Measurements from ENCODE around the gene STRADA. TPM values are rescaled to one million over a fixed set of nuclear protein-coding genes. Genes with fewer than 3 reads are reported as not detected.

STRADA gene
- total and polyA plus RNA-seq, 8 donors, result 28.1 to 87.5 (median 80.6) TPM

DNA sequence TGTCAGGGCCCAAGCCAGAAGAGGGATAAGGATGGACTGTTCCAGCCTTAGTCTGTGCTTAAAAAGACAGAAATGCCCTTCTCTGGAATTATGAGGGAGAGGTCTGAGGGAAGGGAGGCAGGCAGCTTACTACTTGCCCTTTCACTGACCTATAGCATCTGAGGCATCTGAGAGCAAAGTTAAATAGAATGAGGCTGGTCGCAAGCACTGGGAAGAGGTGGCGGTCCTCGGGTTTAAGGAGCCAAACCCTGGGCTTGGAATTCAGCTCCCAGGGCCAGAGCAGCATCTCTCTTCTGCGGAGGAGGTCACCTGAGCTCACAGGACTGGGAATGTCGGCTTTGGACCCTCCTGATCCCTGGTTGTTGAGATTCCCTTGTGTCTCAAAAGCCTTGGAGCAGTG, 38.6 kb downstream of the STRADA start:
- Histone ChIP-seq H3K36me3 (peaks cover 0 to 47% of the 10 kb centered on the region in 2 donors), H3K9me3 (no peaks in the 10 kb centered on the region), H3K27ac (peak overlapping the region in 1 of 2 donors; percentile 89), H3K27me3 (no peaks in the 10 kb centered on the region), H3K4me1 (peaks cover 0 to 62% of the 10 kb centered on the region in 2 donors), H3K4me3 (no peak overlapping the region)
- TF ChIP-seq, protein P1, sequence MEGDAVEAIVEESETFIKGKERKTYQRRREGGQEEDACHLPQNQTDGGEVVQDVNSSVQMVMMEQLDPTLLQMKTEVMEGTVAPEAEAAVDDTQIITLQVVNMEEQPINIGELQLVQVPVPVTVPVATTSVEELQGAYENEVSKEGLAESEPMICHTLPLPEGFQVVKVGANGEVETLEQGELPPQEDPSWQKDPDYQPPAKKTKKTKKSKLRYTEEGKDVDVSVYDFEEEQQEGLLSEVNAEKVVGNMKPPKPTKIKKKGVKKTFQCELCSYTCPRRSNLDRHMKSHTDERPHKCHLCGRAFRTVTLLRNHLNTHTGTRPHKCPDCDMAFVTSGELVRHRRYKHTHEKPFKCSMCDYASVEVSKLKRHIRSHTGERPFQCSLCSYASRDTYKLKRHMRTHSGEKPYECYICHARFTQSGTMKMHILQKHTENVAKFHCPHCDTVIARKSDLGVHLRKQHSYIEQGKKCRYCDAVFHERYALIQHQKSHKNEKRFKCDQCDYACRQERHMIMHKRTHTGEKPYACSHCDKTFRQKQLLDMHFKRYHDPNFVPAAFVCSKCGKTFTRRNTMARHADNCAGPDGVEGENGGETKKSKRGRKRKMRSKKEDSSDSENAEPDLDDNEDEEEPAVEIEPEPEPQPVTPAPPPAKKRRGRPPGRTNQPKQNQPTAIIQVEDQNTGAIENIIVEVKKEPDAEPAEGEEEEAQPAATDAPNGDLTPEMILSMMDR (IDR thresholded peaks at IDR 0.05), result no peak
- DNase-seq (no peak), ATAC-seq (no peak)
- intact Hi-C loops (cut with DNase I), result no loop called here

- Histone ChIP-seq H3K36me3 (peaks cover 0 to 46% of the 10 kb centered on the region in 2 donors), H3K4me3 (no peak overlapping the region), H3K27me3 (no peaks in the 10 kb centered on the region), H3K27ac (peak overlapping the region in 1 of 2 donors; percentile 89), H3K9me3 (no peaks in the 10 kb centered on the region), H3K4me1 (peaks cover 2 to 65% of the 10 kb centered on the region in 2 donors)
- intact Hi-C loops (cut with DNase I), result no loop called here
- no peak for DNase-seq
- TF ChIP-seq, protein P1 (IDR thresholded peaks at IDR 0.05), result no peak
- ATAC-seq, result no peak
Measured at GRCh38 chr17:63702721-63703015, 38.9 kb downstream of the STRADA start.

GRCh38 chr17:63701868-63702720, 39.5 kb downstream of the STRADA start:
- peak; percentile 4 for ATAC-seq
- peaks cover 3 to 70% of the 10 kb centered on the region in 2 donors for H3K4me1 ChIP-seq
- no peaks in the 10 kb centered on the region for H3K27me3 ChIP-seq
- intact Hi-C loops (cut with DNase I), result no loop called here
- H3K9me3 ChIP-seq, result no peaks in the 10 kb centered on the region
- H3K4me3 ChIP-seq, result peak overlapping the region in 1 of 2 donors; percentile 61
- H3K36me3 ChIP-seq, result peaks cover 0 to 41% of the 10 kb centered on the region in 2 donors
- TF ChIP-seq, protein P1 (IDR thresholded peaks at IDR 0.05), result no peak
- H3K27ac ChIP-seq, result peak overlapping the region; percentile 84 to 89
- peak in 2 of 4 donors; percentile 71 to 85 for DNase-seq

DNA sequence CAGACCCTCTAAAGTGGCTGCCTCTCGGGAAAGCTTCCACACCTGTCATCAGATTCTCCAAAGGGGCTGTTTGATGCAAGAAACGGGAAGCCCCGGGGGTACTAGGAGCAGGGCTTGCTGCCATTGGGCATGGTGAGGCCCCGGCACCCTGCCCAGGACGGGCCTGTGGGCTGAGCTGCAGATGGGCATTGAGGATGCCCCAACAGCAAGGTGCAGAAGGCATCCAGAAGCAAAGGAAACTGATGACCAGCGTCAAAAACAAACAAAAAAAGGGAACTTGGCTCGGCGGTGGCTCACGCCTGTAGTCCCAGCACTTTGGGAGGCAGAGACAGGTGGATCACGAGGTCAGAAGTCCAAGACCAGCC, 40.2 kb downstream of the STRADA start:
- peak in 1 of 4 donors; percentile 78 for DNase-seq
- H3K36me3 ChIP-seq, result peaks cover 0 to 35% of the 10 kb centered on the region in 2 donors
- intact Hi-C loops (cut with DNase I), result no loop called here
- no peaks in the 10 kb centered on the region for H3K27me3 ChIP-seq
- TF ChIP-seq, protein P1 (IDR thresholded peaks at IDR 0.05), result no peak
- no peak for ATAC-seq
- no peaks in the 10 kb centered on the region for H3K9me3 ChIP-seq
- peak overlapping the region in 1 of 2 donors; percentile 61 for H3K4me3 ChIP-seq
- peaks cover 3 to 74% of the 10 kb centered on the region in 2 donors for H3K4me1 ChIP-seq
- peak overlapping the region; percentile 84 to 89 for H3K27ac ChIP-seq

Measured in left lung (tissue), 10 donors.